22Rv1 (cell line): ENCODE measurements around the gene MYO3A.
"Not testable (repeated sequence)": the region's sequence is repeated elsewhere in the genome, so short reads cannot be mapped to it uniquely, and the experiment has no call there.

Experiments used
- H3K27ac ChIP-seq: fragments of 450-650 bp; 2 replicates; pipeline ENCODE4 v1.5.1; 2017
- CTCF ChIP-seq: fragments of 450-650 bp; IDR thresholded peaks from 2 replicates; pipeline ENCODE4 v1.5.1; 2017; ENCODE audit warnings: mild to moderate bottlenecking
- ZFX ChIP-seq: fragments of 450-650 bp; IDR thresholded peaks from 2 replicates; pipeline ENCODE4 v1.6.1; 2017; ENCODE audit warnings: antibody characterized with exemption, borderline replicate concordance

MYO3A gene

GRCh38 chr10:26085549-26085948, 151.5 kb downstream of the MYO3A start:
- no peak overlapping the region for H3K27ac ChIP-seq
- no peak for TF ChIP-seq ZFX
- no peak for TF ChIP-seq CTCF

GRCh38 chr10:26087666-26088065, 153.6 kb downstream of the MYO3A start:
- TF ChIP-seq CTCF (no peak), ZFX (no peak)
- H3K27ac ChIP-seq: no peak overlapping the region

GRCh38 chr10:26090026-26090425, 156.0 kb downstream of the MYO3A start:
- TF ChIP-seq ZFX: no peak
- no peak for TF ChIP-seq CTCF
- no peak overlapping the region for H3K27ac ChIP-seq

- no peak overlapping the region for H3K27ac ChIP-seq
- no peak for TF ChIP-seq CTCF
- TF ChIP-seq ZFX: no peak
Observed at GRCh38 chr10:26090762-26091161, 156.7 kb downstream of the MYO3A start.

- H3K27ac ChIP-seq: no peak overlapping the region
- TF ChIP-seq ZFX (no peak), CTCF (no peak)
Observed at GRCh38 chr10:26093229-26093628, 159.2 kb downstream of the MYO3A start.

GRCh38 chr10:26095781-26096180, 161.8 kb downstream of the MYO3A start:
- no peak overlapping the region for H3K27ac ChIP-seq
- no peak for TF ChIP-seq CTCF
- no peak for TF ChIP-seq ZFX

GRCh38 chr10:26097549-26097948, 163.5 kb downstream of the MYO3A start:
- not testable (repeated sequence) for H3K27ac ChIP-seq

- no peak for TF ChIP-seq ZFX
- TF ChIP-seq CTCF: no peak
- H3K27ac ChIP-seq: no peak overlapping the region
Observed at GRCh38 chr10:26112532-26112931, 178.5 kb downstream of the MYO3A start.
